ENCODE data around the gene CUX1.

CUX1 gene

GRCh38 chr7:102073931-102074880 lies 256.8 kb downstream of the CUX1 start:
- DNase-seq (ENCODE audit: low read depth in 3 of 3) = no peak

- no peak for DNase-seq (ENCODE audit: low read depth in 3 of 3)
These were observed 257.7 kb downstream of the CUX1 start for GRCh38 chr7:102075126-102075525.

- no peak for DNase-seq (ENCODE audit: low read depth in 3 of 3)
These were observed 258.2 kb downstream of the CUX1 start for GRCh38 chr7:102075553-102076135.

- no peak for DNase-seq (ENCODE audit: low read depth in 3 of 3)
These were observed 259.7 kb downstream of the CUX1 start for GRCh38 chr7:102077081-102077480.

- no peak for DNase-seq (ENCODE audit: low read depth in 3 of 3)
These were observed 262.0 kb downstream of the CUX1 start for GRCh38 chr7:102079140-102080018.

GRCh38 chr7:102080019-102080433 lies 262.6 kb downstream of the CUX1 start:
- DNase-seq (ENCODE audit: low read depth in 3 of 3) = no peak

- no peak for DNase-seq (ENCODE audit: low read depth in 3 of 3)
These were observed 263.2 kb downstream of the CUX1 start for GRCh38 chr7:102080434-102081243.

GRCh38 chr7:102081244-102081627 lies 263.8 kb downstream of the CUX1 start:
- DNase-seq (ENCODE audit: low read depth in 3 of 3) = no peak

- no peak for DNase-seq (ENCODE audit: low read depth in 3 of 3)
These were observed 265.4 kb downstream of the CUX1 start for GRCh38 chr7:102082693-102083368.

GRCh38 chr7:102085218-102085772 lies 267.9 kb downstream of the CUX1 start:
- DNase-seq (ENCODE audit: low read depth in 3 of 3) = no peak

GRCh38 chr7:102089175-102090098 lies 272.0 kb downstream of the CUX1 start:
- no peak for DNase-seq (ENCODE audit: low read depth in 3 of 3)

- DNase-seq (ENCODE audit: low read depth in 3 of 3) = no peak
These were observed 276.3 kb downstream of the CUX1 start for GRCh38 chr7:102093599-102094315.

GRCh38 chr7:102094316-102094650 lies 276.9 kb downstream of the CUX1 start:
- no peak for DNase-seq (ENCODE audit: low read depth in 3 of 3)

GRCh38 chr7:102095321-102096011 lies 278.0 kb downstream of the CUX1 start:
- no peak for DNase-seq (ENCODE audit: low read depth in 3 of 3)

- DNase-seq (ENCODE audit: low read depth in 3 of 3) = no peak
These were observed 278.5 kb downstream of the CUX1 start for GRCh38 chr7:102096012-102096332.

- DNase-seq (ENCODE audit: low read depth in 3 of 3) = no peak
These were observed 279.4 kb downstream of the CUX1 start for GRCh38 chr7:102096706-102097427.

GRCh38 chr7:102097601-102098161 lies 280.3 kb downstream of the CUX1 start:
- DNase-seq (ENCODE audit: low read depth in 3 of 3) = no peak
